22Rv1 (cell line): Measurements from ENCODE around the gene FAM216B.

Source experiments
- ZFX ChIP-seq: fragments of 450-650 bp; IDR thresholded peaks from 2 replicates; pipeline ENCODE4 v1.6.1; 2017; ENCODE audit warnings: antibody characterized with exemption, borderline replicate concordance
- TF ChIP-seq, protein P1 (sequence below): fragments of 450-650 bp; IDR thresholded peaks from 2 replicates; pipeline ENCODE4 v1.5.1; 2017; ENCODE audit warnings: mild to moderate bottlenecking

- TF ChIP-seq, protein P1, sequence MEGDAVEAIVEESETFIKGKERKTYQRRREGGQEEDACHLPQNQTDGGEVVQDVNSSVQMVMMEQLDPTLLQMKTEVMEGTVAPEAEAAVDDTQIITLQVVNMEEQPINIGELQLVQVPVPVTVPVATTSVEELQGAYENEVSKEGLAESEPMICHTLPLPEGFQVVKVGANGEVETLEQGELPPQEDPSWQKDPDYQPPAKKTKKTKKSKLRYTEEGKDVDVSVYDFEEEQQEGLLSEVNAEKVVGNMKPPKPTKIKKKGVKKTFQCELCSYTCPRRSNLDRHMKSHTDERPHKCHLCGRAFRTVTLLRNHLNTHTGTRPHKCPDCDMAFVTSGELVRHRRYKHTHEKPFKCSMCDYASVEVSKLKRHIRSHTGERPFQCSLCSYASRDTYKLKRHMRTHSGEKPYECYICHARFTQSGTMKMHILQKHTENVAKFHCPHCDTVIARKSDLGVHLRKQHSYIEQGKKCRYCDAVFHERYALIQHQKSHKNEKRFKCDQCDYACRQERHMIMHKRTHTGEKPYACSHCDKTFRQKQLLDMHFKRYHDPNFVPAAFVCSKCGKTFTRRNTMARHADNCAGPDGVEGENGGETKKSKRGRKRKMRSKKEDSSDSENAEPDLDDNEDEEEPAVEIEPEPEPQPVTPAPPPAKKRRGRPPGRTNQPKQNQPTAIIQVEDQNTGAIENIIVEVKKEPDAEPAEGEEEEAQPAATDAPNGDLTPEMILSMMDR, result no peak
- TF ChIP-seq ZFX, result no peak
Measured at GRCh38 chr13:42766016-42766415, 15.4 kb upstream of the FAM216B start.
